ENCODE results near the gene LIPM.

LIPM gene

GRCh38 chr10:88833723-88834122, 31.2 kb downstream of the LIPM start:
- TF ChIP-seq ZNF664 (tag by site-specific recombination; IDR thresholded peaks at IDR 0.05) (peak; percentile 71), BCL11A (tag by site-specific recombination; IDR thresholded peaks at IDR 0.05; ENCODE audit: low read depth) (no peak), ZFP69B (tag by site-specific recombination; IDR thresholded peaks at IDR 0.05) (no peak), ZNF292 (tag by site-specific recombination; IDR thresholded peaks at IDR 0.05; ENCODE audit: borderline replicate concordance, low read depth) (no peak)
- Histone ChIP-seq H3K4me3 (ENCODE audit: low read depth, low read length) (no peak overlapping the region), H3K4me1 (ENCODE audit: control insufficient read depth, insufficient read depth, low read length) (0 out of 2 replicates have a peak, but pooled peaks cover 3% of the 10 kb centered on the region), H3K9me3 (ENCODE audit: control insufficient read depth, insufficient read depth, low read depth, low read length) (no peaks in the 10 kb centered on the region), H3K27ac (ENCODE audit: extremely low read depth, low read depth, low read length) (no peak overlapping the region), H3K36me3 (ENCODE audit: control insufficient read depth in 2 of 2, insufficient read depth in 1 of 2, low read length in 2 of 2) (no peaks in the 10 kb centered on the region)
- ChIA-PET CTCF (interaction anchor here (0.6 to 13.0 kb wide), 6 partner anchors 31 to 380 kb away, joined by 3 to 456 read pairs (median 5); no protein-coding TSS in a partner anchor), POLR2A (no interaction called here)

GRCh38 chr10:88835096-88835909, 32.8 kb downstream of the LIPM start:
- H3K27ac ChIP-seq (ENCODE audit: extremely low read depth, low read depth, low read length) = no peak overlapping the region
- H3K4me3 ChIP-seq (ENCODE audit: low read depth, low read length) = no peak overlapping the region
- H3K4me1 ChIP-seq (ENCODE audit: control insufficient read depth, insufficient read depth, low read length) = 0 out of 2 replicates have a peak, but pooled peaks cover 3% of the 10 kb centered on the region
- ChIA-PET POLR2A (interaction anchor here (1.2 kb wide), 2 partner anchors 45 to 98 kb away, joined by 4 to 7 read pairs; partner anchors contain the start of gene STAMBPL1), CTCF (interaction anchor here (0.5 to 13.0 kb wide), 61 partner anchors 9 to 908 kb away, joined by 3 to 456 read pairs (median 5); partner anchors contain the start of genes ANKRD22, FAS and STAMBPL1)
- no peaks in the 10 kb centered on the region for H3K36me3 ChIP-seq (ENCODE audit: control insufficient read depth in 2 of 2, insufficient read depth in 1 of 2, low read length in 2 of 2)
- H3K9me3 ChIP-seq (ENCODE audit: control insufficient read depth, insufficient read depth, low read depth, low read length) = no peaks in the 10 kb centered on the region
- TF ChIP-seq, protein P1, sequence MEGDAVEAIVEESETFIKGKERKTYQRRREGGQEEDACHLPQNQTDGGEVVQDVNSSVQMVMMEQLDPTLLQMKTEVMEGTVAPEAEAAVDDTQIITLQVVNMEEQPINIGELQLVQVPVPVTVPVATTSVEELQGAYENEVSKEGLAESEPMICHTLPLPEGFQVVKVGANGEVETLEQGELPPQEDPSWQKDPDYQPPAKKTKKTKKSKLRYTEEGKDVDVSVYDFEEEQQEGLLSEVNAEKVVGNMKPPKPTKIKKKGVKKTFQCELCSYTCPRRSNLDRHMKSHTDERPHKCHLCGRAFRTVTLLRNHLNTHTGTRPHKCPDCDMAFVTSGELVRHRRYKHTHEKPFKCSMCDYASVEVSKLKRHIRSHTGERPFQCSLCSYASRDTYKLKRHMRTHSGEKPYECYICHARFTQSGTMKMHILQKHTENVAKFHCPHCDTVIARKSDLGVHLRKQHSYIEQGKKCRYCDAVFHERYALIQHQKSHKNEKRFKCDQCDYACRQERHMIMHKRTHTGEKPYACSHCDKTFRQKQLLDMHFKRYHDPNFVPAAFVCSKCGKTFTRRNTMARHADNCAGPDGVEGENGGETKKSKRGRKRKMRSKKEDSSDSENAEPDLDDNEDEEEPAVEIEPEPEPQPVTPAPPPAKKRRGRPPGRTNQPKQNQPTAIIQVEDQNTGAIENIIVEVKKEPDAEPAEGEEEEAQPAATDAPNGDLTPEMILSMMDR (tag by site-specific recombination; IDR thresholded peaks at IDR 0.05) = peak; percentile 72
- TF ChIP-seq ZFHX2 (tag by site-specific recombination; conservative IDR thresholded peaks at IDR 0.05) = no peak
- TF ChIP-seq, protein P2, sequence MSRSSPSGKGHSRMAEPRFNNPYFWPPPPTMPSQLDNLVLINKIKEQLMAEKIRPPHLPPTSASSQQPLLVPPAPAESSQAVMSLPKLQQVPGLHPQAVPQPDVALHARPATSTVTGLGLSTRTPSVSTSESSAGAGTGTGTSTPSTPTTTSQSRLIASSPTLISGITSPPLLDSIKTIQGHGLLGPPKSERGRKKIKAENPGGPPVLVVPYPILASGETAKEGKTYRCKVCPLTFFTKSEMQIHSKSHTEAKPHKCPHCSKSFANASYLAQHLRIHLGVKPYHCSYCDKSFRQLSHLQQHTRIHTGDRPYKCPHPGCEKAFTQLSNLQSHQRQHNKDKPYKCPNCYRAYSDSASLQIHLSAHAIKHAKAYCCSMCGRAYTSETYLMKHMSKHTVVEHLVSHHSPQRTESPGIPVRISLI (tag by site-specific recombination; IDR thresholded peaks at IDR 0.05) = no peak
- TF ChIP-seq ZNF423 (tag by site-specific recombination; IDR thresholded peaks at IDR 0.05) = no peak
- TF ChIP-seq SP3 (tag by site-specific recombination; IDR thresholded peaks at IDR 0.05) = no peak
- 0 out of 2 replicates have a peak, but pooled peaks have one; percentile 7 for TF ChIP-seq ZBTB17 (tag by site-specific recombination; IDR thresholded peaks at IDR 0.05)
- TF ChIP-seq ZNF639 (tag by site-specific recombination; IDR thresholded peaks at IDR 0.05) = no peak
- no peak for TF ChIP-seq ZNF302 (tag by site-specific recombination; IDR thresholded peaks at IDR 0.05; ENCODE audit: low read depth)
- no peak for TF ChIP-seq RBAK (tag by site-specific recombination; IDR thresholded peaks at IDR 0.05)
- no peak for TF ChIP-seq ZNF670 (tag by site-specific recombination; IDR thresholded peaks at IDR 0.05; ENCODE audit: low read depth)
- peak; percentile 55; the same call in 1 of the 2 replicates for TF ChIP-seq ZEB2 (tag by site-specific recombination; IDR thresholded peaks at IDR 0.05)
- TF ChIP-seq ZFP41 (tag by site-specific recombination; IDR thresholded peaks at IDR 0.05; ENCODE audit: borderline replicate concordance) = no peak
- TF ChIP-seq ZNF155 (tag by site-specific recombination; IDR thresholded peaks at IDR 0.05) = no peak
- TF ChIP-seq ZIC2 (tag by site-specific recombination; IDR thresholded peaks at IDR 0.05) = peak; percentile 56
- no peak for TF ChIP-seq ZNF341 (tag by site-specific recombination; IDR thresholded peaks at IDR 0.05; ENCODE audit: low read depth)
- no peak for TF ChIP-seq OSR2 (tag by site-specific recombination; IDR thresholded peaks at IDR 0.05)
- 0 out of 2 replicates have a peak, but pooled peaks have one; percentile 24 for TF ChIP-seq YY1 (tag by site-specific recombination; IDR thresholded peaks at IDR 0.05)
- peak; percentile 98 for TF ChIP-seq ZNF654 (tag by site-specific recombination; IDR thresholded peaks at IDR 0.05; ENCODE audit: low read depth)
- TF ChIP-seq GLI2 (tag by site-specific recombination; IDR thresholded peaks at IDR 0.05; ENCODE audit: borderline replicate concordance, low read depth) = no peak
- TF ChIP-seq ZNF629 (tag by site-specific recombination; IDR thresholded peaks at IDR 0.05) = peak; percentile 66
- peak; percentile 85 for TF ChIP-seq ZNF366 (tag by site-specific recombination; conservative IDR thresholded peaks at IDR 0.05)
- no peak for TF ChIP-seq PRDM6 (tag by site-specific recombination; IDR thresholded peaks at IDR 0.05)
- no peak for TF ChIP-seq ZNF621 (tag by site-specific recombination; IDR thresholded peaks at IDR 0.05)
- TF ChIP-seq ZNF146 (tag by site-specific recombination; IDR thresholded peaks at IDR 0.05) = no peak
- no peak for TF ChIP-seq EGR2 (tag by site-specific recombination; IDR thresholded peaks at IDR 0.05; ENCODE audit: low read depth)

Measured in HEK293 (cell line).